Endothelial cell of umbilical vein (primary cell): ENCODE measurements around the gene RAB39A. TPM values are rescaled to one million over a fixed set of nuclear protein-coding genes. Genes with fewer than 3 reads are reported as not detected.
A peak's percentile ranks its signal among the peaks of the same experiment; 100 is the strongest.
"Not testable (repeated sequence)": the region's sequence is repeated elsewhere in the genome, so short reads cannot be mapped to it uniquely, and the experiment has no call there.

Source experiments
- Bru-seq: library from RNA; stranded (reverse); fragments of 400-500 nt; gene quantifications from one replicate; lab custom pipeline; 2021; lab: Mats Ljungman, UMichigan
- BruChase-seq, 2 experiments: library from RNA; stranded (reverse); fragments of 400-500 nt; gene quantifications; one replicate each; lab custom pipeline; 2021; lab: Mats Ljungman, UMichigan
- BruUV-seq: library from RNA; stranded (reverse); fragments of 400-500 nt; replicated peaks from 2 replicates; lab custom pipeline; 2021; lab: Mats Ljungman, UMichigan
- CTCF ChIA-PET: fragments of 300-600, 350-600 bp; sonication (Branson Sonifier 250); formaldehyde crosslinking; loops from one replicate; lab custom pipeline; 2021; ENCODE audit warnings: antibody characterized with exemption, inconsistent platforms; lab: Charles Lee
- POLR2A ChIA-PET: fragments of 300-600, 350-600 bp; sonication (Branson Sonifier 250); formaldehyde crosslinking; loops from one replicate; lab custom pipeline; 2021; ENCODE audit warnings: antibody characterized with exemption, inconsistent platforms; lab: Charles Lee
- DNase-seq: peaks from one replicate; pipeline ENCODE4 v3.0.0-alpha.2; 2011; ENCODE audit warnings: low read depth, low spot score
- FAIRE-seq: peaks from 2 replicates; lab custom pipeline; 2011; peaks lifted over from hg19 to GRCh38; lab: Jason Lieb, UNC
- H2AFZ ChIP-seq: 2 replicates; pipeline ENCODE4 v1.6.0; 2012; ENCODE audit warnings: low read depth, low read length, control low read depth, inconsistent platforms
- H3K27ac ChIP-seq: 2 replicates; pipeline ENCODE4 v1.5.1; 2011; ENCODE audit warnings: low read depth, mild to moderate bottlenecking, control low read depth, low read length, moderate library complexity; ENCODE audit not compliant: insufficient read depth
- H3K27me3 ChIP-seq, 2 experiments: 2 replicates each; pipeline versions ENCODE4 v1.6.0 to v1.6.1; 2011; ENCODE audit warnings: low read length in 2 of 2, mixed read lengths in 1 of 2; ENCODE audit not compliant: control insufficient read depth in 2 of 2, insufficient read depth in 2 of 2
- H3K36me3 ChIP-seq, 2 experiments: 2 replicates in 1 of 2; 3 replicates in 1 of 2; pipeline ENCODE4 v1.5.1; 2011; ENCODE audit warnings: low read length in 2 of 2, mild to moderate bottlenecking in 1 of 2, moderate library complexity in 1 of 2; ENCODE audit not compliant: control insufficient read depth in 2 of 2, insufficient read depth in 2 of 2; ENCODE audit errors: extremely low read depth in 1 of 2
- H3K4me1 ChIP-seq: 3 replicates; pipeline ENCODE4 v1.5.1; 2011; ENCODE audit warnings: mild to moderate bottlenecking, low read length; ENCODE audit not compliant: control insufficient read depth, insufficient read depth; ENCODE audit errors: extremely low read depth
- H3K4me2 ChIP-seq: 2 replicates; pipeline ENCODE4 v1.6.1; 2011; ENCODE audit warnings: low read length, control low read depth, mixed read lengths; ENCODE audit not compliant: insufficient read depth
- H3K4me3 ChIP-seq, 3 experiments: fragments of 200-600 bp in 1 of 3; sonication (generic), shearing (Covaris generic) in 1 of 3; replicated peaks in 1 of 3; 2 replicates each; pipeline ENCODE4 v1.5.1; 2011 to 2016; ENCODE audit warnings: control low read depth in 3 of 3, low read length in 3 of 3, mild to moderate bottlenecking in 2 of 3, inconsistent platforms in 1 of 3, low read depth in 1 of 3, moderate library complexity in 1 of 3; ENCODE audit not compliant: insufficient read depth in 1 of 3
- H3K79me2 ChIP-seq: 2 replicates; pipeline ENCODE4 v1.6.0; 2012; ENCODE audit warnings: low read length, inconsistent platforms; ENCODE audit not compliant: control insufficient read depth, insufficient read depth
- H3K9ac ChIP-seq: replicated peaks from 2 replicates; pipeline ENCODE3; 2011; ENCODE audit warnings: low read length, control low read depth; ENCODE audit not compliant: insufficient read depth; ENCODE audit errors: extremely low read depth
- H3K9me1 ChIP-seq: replicated peaks from 3 replicates; pipeline ENCODE4 v1.6.0; 2011; ENCODE audit warnings: mild to moderate bottlenecking, low read length; ENCODE audit not compliant: control insufficient read depth, insufficient read depth; ENCODE audit errors: extremely low read depth
- H3K9me3 ChIP-seq: replicated peaks from 2 replicates; pipeline ENCODE4 v1.5.1; 2012; ENCODE audit warnings: low read length, inconsistent platforms; ENCODE audit not compliant: control insufficient read depth, insufficient read depth
- H4K20me1 ChIP-seq: replicated peaks from 2 replicates; pipeline ENCODE3; 2011; ENCODE audit warnings: mild to moderate bottlenecking, low read length; ENCODE audit not compliant: control insufficient read depth, insufficient read depth; ENCODE audit errors: extremely low read depth
- EZH2 ChIP-seq: IDR thresholded peaks from 2 replicates; pipeline ENCODE4 v1.6.1; 2012; ENCODE audit warnings: borderline replicate concordance, low read depth, mild to moderate bottlenecking, moderate library complexity, low read length, inconsistent platforms; ENCODE audit not compliant: severe bottlenecking
- FOS ChIP-seq: IDR thresholded peaks from 2 replicates; pipeline ENCODE4 v1.6.1; 2011; ENCODE audit warnings: mild to moderate bottlenecking, low read length, moderate library complexity, borderline replicate concordance; ENCODE audit not compliant: insufficient read depth
- MYC ChIP-seq: IDR thresholded peaks from one replicate; pipeline ENCODE4 v1.6.1; 2011; ENCODE audit warnings: mild to moderate bottlenecking, low read depth, low read length
- POLR2AphosphoS5 ChIP-seq: IDR thresholded peaks from 2 replicates; pipeline ENCODE4 v1.6.1; 2012; ENCODE audit warnings: low read depth, mild to moderate bottlenecking, control low read depth, low read length, moderate library complexity; ENCODE audit not compliant: insufficient read depth
- dilution Hi-C: fragments of 300-500 bp; cut with MboI; formaldehyde crosslinking; loops from one replicate; pipeline ENCODE4 v1.15.0; 2019; ENCODE audit warnings: low sequenced_read_pairs; ENCODE audit not compliant: extremely low pct_ligation_motif_present
- intact Hi-C: fragments of 100-400 bp; cut with micrococcal nuclease; formaldehyde crosslinking; loops from one replicate; pipeline ENCODE4 v1.10.0; 2022
- long read RNA-seq: library from polyadenylated mRNA; stranded (forward); transcript quantifications from one replicate; pipeline ENCODE4 v2.0.0, GENCODE V29; 2021
- polyA minus RNA-seq, 3 experiments: library from RNA; depleted of rRNA, polyadenylated mRNA; stranded (reverse); fragments of >200 nt; gene quantifications; 1 replicate in 1 of 3; 2 replicates in 2 of 3; pipeline ENCODE4 v1.2.3, GENCODE V29; 2011
- polyA plus RNA-seq, 4 experiments: library from polyadenylated mRNA; depleted of rRNA in 3 of 4; stranded (reverse) in 3 of 4; unstranded in 1 of 4; fragments of >200 nt; gene quantifications; 2 replicates each; pipeline versions ENCODE4 v1.2.1 to v1.2.3, GENCODE V29; 2011 to 2012; ENCODE audit warnings: missing spikeins in 1 of 4
- total RNA-seq: library from RNA; stranded (reverse); gene quantifications from 2 replicates; pipeline ENCODE4 v1.2.3, GENCODE V29; 2021
- TF ChIP-seq, protein P1 (sequence below): IDR thresholded peaks from 2 replicates; pipeline ENCODE4 v1.6.1; 2011; ENCODE audit not compliant: insufficient read depth, insufficient read length

The RAB39A gene, protein sequence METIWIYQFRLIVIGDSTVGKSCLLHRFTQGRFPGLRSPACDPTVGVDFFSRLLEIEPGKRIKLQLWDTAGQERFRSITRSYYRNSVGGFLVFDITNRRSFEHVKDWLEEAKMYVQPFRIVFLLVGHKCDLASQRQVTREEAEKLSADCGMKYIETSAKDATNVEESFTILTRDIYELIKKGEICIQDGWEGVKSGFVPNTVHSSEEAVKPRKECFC
- not detected in 2 replicates for total RNA-seq
- not detected in 2 replicates for polyA plus RNA-seq
- not detected in 2 replicates for polyA plus RNA-seq (2011; cell fraction: cytosol; rRNA removed)
- polyA plus RNA-seq (2011; cell fraction: nucleus; rRNA removed): not detected in 2 replicates
- not detected in 2 replicates for polyA plus RNA-seq (2012)
- polyA minus RNA-seq: not detected in 2 replicates
- polyA minus RNA-seq (2011; cell fraction: cytosol; rRNA and poly(A)+ RNA removed): not detected
- not detected in 2 replicates for polyA minus RNA-seq (2011; cell fraction: nucleus; rRNA and poly(A)+ RNA removed)
- Bru-seq, nascent RNA: percentile 9 among the genes with signal in this experiment
- BruChase-seq, experiment 1, labeled RNA remaining after a 6-hour chase: percentile 6 among the genes with signal in this experiment
- BruChase-seq, experiment 2, labeled RNA remaining after a 2-hour chase: percentile 9 among the genes with signal in this experiment
- long read RNA-seq: 0 reads

DNA sequence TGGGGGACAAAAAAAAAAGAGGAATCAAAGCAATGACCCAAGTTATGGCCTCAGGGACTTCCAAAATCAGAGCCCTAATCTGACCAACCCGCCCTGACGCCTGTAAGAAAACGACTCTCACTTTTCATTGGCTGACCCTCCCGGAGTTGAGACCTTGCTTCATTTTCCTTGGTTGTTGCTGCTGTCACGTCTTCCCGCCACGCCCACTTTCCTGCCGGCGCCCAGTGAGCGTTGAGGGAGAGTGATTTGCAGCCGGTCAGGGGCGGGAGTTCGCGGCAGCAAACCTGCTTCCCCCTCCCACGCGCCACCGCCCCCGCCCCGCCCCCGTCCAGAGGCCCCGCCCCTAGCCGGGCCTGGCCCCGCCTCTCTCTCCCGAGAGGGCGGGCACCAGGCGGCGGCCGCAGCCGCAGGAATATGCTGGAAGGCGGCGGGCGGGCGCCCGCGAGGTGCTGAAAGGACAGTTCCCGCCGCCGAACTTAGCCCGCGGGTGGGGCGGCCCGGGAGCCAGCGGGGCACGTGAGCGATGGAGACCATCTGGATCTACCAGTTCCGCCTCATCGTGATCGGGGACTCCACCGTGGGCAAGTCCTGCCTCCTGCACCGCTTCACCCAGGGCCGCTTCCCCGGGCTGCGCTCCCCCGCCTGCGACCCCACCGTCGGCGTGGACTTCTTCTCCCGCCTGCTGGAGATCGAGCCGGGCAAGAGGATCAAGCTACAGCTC is at the start of gene RAB39A:
Gene RAB39A, plus strand, starts transcription at position 403 of the 721 bp plus-strand sequence. Its CDS starts 121 bp downstream, at position 524.
- Histone ChIP-seq H3K9me3 (no peaks in the 10 kb centered on the region), H3K9ac (no peak within 1 kb of the TSS), H3K4me2 (peak within 1 kb of the TSS; percentile 73), H3K9me1 (no peaks in the 10 kb centered on the region), H4K20me1 (no peaks in the 10 kb centered on the region), H3K4me3 (peak within 1 kb of the TSS; percentile 17 to 48 (median 28)), H3K27me3 (peaks cover 9 to 14% of the 10 kb centered on the region in 2 experiments), H3K27ac (no peak within 1 kb of the TSS), H3K79me2 (no peaks in the 10 kb centered on the region), H3K4me1 (peaks cover 2% of the 10 kb centered on the region), H2AFZ (peak within 1 kb of the TSS; percentile 67), H3K36me3 (no peaks in the 10 kb centered on the region)
- no TSS peak for BruUV-seq
- intact Hi-C loops (loop anchor here (1.0 to 2.0 kb wide), 2 partner anchors 81 to 232 kb away; partner anchors contain the start of gene CUL5), dilution Hi-C loops (no loop called here)
- FAIRE-seq (peak; percentile 93), DNase-seq (peak; percentile 93)
- CTCF ChIA-PET: no interaction called here
- TF ChIP-seq FOS (no peak), EZH2 (no peak), POLR2AphosphoS5 (no peak), MYC (no peak)
- TF ChIP-seq, protein P1, sequence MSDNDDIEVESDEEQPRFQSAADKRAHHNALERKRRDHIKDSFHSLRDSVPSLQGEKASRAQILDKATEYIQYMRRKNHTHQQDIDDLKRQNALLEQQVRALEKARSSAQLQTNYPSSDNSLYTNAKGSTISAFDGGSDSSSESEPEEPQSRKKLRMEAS: no peak
- POLR2A ChIA-PET: no interaction called here

DNA sequence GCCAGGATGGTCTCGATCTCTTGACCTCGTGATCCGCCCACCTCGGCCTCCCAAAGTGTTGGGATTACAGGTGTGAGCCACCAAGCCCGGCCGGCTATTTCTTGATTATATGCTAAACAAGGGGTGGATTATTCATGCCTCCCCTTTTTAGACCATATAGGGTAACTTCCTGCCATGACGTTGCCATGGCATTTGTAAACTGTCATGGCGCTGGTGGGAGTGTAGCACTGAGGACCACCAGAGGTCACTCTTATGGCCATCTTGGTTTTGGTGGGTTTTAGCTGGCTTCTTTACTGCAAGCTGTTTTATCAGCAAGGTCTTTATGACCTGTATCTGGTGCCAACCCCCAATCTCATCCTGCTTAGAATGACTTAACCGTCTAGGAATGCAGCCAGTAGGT is 46.8 kb upstream of the RAB39A start:
- BruUV-seq: not testable (repeated sequence)

More for the DNA sequence above, 46.8 kb upstream of the RAB39A start:
- H3K27ac ChIP-seq, H3K9ac ChIP-seq, DNase-seq, H3K79me2 ChIP-seq, H3K27me3 ChIP-seq, H2AFZ ChIP-seq, H3K36me3 ChIP-seq, CTCF ChIA-PET, POLR2A ChIA-PET, H3K4me1 ChIP-seq, H4K20me1 ChIP-seq, H3K4me3 ChIP-seq, dilution Hi-C loops, intact Hi-C loops, H3K9me3 ChIP-seq, FAIRE-seq, H3K4me2 ChIP-seq, H3K9me1 ChIP-seq: not testable (repeated sequence)
